C1 segment of cervical spinal cord (tissue), 14 donors: ENCODE data around the gene ASB11.

Experiments
- DNase-seq, 14 donors: peaks; one replicate each; lab custom pipeline; 2025; lab: John Stamatoyannopoulos, UW

The ASB11 gene

DNA sequence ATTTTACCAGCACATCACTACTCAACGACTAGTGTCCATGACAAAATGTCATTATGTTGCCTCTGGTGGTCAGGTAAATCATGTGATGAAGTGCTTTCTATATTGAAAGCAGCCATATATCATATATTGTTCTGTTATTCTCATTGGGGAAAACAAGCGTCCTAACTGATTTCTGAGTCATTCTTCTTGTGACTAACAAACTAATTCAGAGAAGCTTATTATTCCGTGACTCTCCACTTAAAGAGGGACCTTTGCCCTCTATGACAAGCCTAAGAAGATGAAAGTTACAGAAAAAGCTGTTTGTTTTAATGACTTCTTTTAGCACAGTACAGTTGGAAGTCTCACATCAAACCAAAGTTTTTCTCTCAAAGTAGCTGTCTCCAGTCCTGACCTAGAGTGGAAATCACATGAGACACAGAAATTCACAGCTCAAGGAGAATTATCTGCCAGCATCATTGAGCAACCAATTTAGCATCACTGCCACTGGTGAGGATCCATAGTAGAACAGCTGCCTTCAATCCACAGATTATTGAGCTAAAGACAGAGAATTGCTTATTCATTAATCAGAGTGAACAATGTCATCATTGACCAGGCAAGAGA, 81.9 kb downstream of the ASB11 start:
- no peak for DNase-seq
